GM12872 (cell line): ENCODE measurements around the gene SLC16A5.
A peak's percentile ranks its signal among the peaks of the same experiment; 100 is the strongest.

Experiments
- TF ChIP-seq, protein P1 (sequence below): IDR thresholded peaks from 3 replicates; pipeline ENCODE4 v1.5.1; 2011; ENCODE audit warnings: low read depth, mild to moderate bottlenecking, low read length, moderate library complexity; ENCODE audit not compliant: insufficient read depth

Gene SLC16A5

DNA sequence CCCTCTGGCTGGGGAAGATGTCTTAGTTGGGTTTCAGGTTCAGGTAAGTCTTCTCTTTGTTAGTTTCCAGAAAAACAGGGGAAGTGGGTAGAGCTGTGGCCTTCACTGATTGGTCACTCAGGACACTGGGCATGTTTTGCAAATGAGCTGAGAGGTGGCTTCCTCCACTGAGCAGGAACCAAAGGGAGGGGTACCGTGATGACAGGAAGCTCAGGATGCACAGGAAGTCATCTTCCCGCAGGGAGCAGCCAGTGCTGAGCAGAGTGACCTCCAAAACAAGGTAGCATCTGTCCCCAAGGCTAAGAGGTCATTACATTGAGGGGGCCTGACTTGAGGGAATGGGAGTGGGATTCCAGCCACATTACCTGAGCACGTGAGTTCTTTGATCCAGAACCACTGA lies 38.2 kb downstream of the SLC16A5 start:
- TF ChIP-seq, protein P1, sequence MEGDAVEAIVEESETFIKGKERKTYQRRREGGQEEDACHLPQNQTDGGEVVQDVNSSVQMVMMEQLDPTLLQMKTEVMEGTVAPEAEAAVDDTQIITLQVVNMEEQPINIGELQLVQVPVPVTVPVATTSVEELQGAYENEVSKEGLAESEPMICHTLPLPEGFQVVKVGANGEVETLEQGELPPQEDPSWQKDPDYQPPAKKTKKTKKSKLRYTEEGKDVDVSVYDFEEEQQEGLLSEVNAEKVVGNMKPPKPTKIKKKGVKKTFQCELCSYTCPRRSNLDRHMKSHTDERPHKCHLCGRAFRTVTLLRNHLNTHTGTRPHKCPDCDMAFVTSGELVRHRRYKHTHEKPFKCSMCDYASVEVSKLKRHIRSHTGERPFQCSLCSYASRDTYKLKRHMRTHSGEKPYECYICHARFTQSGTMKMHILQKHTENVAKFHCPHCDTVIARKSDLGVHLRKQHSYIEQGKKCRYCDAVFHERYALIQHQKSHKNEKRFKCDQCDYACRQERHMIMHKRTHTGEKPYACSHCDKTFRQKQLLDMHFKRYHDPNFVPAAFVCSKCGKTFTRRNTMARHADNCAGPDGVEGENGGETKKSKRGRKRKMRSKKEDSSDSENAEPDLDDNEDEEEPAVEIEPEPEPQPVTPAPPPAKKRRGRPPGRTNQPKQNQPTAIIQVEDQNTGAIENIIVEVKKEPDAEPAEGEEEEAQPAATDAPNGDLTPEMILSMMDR, result no peak

DNA sequence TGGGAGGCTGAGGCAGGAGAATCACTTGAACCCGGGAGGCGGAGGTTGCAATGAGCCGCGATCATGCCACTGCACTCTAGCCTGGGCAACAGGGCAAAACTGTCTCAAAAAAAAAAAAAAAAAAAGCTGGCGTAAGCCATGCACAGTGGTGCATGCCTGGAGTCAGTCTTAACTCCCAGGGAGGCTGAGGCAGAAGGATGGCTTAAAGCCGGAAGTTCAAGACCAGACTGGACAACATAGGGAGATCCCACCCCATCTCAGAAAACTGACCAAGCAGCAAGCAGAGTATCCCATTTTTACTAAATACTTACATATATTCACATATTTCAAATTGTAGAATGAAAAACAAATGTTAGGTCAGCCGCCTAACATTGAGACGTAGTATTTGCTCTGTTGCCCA lies 39.2 kb downstream of the SLC16A5 start:
- TF ChIP-seq, protein P1, result no peak

DNA sequence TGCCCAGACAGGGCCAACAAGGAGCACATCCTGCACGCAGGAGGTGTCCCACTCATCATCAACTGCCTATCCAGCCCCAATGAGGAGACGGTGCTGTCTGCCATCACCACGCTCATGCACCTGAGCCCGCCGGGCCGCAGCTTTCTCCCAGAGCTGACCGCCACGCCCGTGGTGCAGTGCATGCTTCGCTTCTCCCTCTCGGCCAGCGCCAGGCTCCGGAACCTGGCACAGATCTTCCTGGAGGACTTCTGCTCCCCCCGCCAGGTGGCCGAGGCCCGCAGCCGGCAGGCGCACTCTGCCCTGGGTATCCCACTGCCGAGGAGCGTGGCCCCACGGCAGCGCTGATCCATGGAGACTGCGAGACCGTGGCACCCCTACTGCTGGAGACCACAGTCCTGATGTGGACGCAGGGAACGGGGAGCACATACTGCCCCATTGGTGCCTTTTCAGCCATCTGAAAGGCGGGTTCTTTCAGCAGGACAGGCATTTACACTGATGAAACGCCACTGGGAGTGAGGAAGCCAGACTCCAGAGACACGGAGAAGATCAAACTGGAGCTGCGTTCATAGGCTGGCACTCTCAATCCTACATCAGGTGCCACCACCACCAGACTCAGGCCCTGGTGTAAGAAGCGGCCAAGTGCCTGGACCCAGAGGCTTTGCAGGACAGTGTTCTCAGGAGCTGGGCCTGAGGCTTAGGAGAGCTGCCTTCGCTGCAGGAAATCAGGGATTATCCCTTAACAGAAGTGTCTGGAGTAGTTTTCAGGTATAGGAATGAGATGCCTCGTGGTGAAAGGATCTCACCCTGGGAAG lies 41.1 kb downstream of the SLC16A5 start:
- TF ChIP-seq, protein P1, result no peak

DNA sequence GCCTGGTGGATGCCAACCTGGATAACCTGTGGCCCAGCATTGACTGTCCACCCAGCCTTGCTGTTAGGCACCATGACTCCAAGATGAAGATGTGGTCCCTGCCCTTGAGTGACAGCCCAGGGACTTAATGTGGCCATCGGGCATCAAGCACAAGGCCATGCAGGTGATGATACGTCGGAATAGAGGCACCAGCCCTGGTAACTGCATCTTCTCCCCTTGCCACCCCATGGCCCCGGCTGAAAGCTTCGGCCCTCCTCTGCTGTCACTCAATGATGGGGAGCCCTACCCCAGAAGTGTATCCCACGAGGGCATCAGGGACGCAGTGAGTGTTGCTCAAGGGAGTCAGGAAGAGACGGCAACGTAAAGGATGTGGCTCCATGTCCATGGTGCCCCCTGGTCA lies 41.8 kb downstream of the SLC16A5 start:
- TF ChIP-seq, protein P1, result no peak

DNA sequence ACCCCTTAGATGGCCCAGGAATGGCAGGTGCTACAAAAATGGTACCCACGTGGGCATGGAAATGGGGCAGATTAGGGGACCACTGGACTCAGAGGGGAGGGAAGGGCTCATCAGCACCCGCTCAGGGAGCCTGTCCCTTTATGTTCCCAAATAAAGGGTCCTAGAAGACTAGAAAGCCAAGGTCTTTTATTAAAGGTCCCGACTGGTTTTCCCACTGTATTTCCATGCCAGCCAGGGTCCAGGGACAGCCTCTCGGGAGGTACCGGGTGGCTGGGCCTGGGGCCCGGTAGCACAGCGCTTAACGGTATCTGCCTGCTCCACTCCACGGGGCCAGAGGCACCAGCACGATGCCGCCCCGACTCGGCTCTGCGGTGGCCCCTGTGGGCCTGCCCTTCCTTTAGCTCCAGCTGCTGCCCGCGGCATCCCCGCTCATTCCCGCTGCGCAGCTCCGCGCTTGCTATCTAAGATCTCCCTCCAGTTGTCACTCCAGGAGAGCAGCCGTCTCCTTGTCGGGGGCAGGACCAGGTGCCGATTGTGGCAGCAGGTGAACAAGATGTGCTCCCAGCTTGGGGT lies 42.4 kb downstream of the SLC16A5 start:
- TF ChIP-seq, protein P1, result no peak

DNA sequence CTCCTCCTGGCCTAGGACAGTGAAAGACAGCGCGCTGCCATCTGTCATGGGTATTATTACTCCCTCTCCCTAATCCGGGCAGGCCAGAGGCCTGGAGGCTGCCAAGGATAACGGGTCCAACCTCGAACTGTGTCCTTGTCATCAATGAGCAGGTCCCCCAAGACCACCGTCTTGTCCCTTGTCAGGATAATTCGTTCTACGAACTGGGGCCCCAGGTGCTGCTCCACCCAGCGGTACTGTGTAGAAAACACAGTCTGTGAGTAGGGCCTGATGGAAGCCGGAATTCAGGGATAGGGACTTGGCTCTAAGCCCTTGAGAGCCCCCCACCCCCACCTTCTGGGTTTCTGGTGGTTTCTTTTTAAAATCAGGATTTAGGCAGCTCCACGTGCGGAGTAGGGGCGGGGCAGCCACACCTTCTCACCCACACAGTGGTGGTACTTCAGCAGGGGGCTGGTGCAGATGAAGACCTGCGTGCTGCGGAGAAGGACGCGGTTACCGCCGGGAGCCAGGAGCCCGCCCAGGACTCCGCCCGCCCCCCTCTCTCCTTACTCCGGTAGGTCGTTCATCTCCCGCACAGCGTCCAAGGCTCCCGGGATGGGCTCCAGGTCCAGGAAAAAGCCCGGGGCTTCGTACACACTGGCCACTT lies 43.0 kb downstream of the SLC16A5 start:
- TF ChIP-seq, protein P1, result peak; percentile 66

DNA sequence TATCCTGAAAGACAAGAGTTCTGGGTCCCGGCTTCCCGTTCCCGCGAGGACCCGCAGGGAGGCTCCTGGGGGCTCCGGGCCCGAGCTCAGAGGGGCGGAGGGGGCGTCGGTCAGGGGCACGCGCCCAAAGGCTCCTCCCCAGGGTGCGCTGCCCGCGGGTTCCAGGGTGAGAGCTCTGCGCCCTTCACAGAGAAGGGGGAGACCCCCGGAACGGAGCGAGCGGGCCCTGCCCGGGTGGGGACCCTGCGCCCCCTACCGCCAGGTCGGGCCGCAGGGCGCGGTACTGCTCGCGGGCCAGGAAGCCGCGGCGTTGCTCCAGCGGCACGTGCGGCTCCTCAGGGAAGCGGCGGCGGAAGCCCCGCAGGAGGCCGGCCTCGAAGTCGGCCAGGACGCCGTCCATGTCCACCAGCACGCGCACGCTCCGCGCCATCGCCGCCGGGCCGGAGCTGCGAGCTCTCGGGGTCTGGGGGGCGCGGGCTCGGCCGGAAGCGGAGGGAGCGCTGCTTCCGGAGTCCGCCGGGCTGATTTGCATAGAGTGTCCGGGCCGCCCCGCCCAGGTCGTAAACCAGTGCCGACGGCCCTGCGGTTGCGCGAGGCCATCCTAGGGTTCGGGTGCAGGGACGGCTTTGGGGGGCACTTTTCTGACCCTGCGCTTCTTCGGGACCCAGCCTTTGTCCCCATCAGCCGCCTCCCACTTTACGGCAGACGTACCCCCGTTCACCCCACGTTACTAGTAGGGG lies 43.7 kb downstream of the SLC16A5 start, which contains the start of gene NT5C:
NT5C (minus strand) TSS at position 465 of the 740 bp plus-strand sequence; CDS start at position 430, 35 bp downstream.
- TF ChIP-seq, protein P1, result peak; percentile 77
